Common myeloid progenitor, CD34-positive (primary cell): ENCODE measurements around the gene EEPD1.

Experiments
- CTCF ChIA-PET: fragments of 350-600 bp; sonication (Branson Sonifier 250); formaldehyde crosslinking; loops from one replicate; lab custom pipeline; 2021; ENCODE audit warnings: antibody characterized with exemption; lab: Charles Lee
- POLR2A ChIA-PET: fragments of 350-600 bp; sonication (Branson Sonifier 250); formaldehyde crosslinking; loops from one replicate; lab custom pipeline; 2021; ENCODE audit warnings: antibody characterized with exemption; lab: Charles Lee
- DNase-seq, 3 donors: peaks; one replicate each; pipeline versions ENCODE4 v3.0.0 to v3.0.0-alpha.2; 2013
- H3K27ac ChIP-seq, 2 experiments: 1 replicate in 1 of 2; 2 replicates in 1 of 2; pipeline ENCODE4 v1.7.0; 2013; ENCODE audit warnings: inconsistent platforms in 2 of 2, low read length in 2 of 2, mild to moderate bottlenecking in 2 of 2, low read depth in 1 of 2, moderate library complexity in 1 of 2; ENCODE audit not compliant: severe bottlenecking in 2 of 2, insufficient read depth in 1 of 2, poor library complexity in 1 of 2
- H3K27me3 ChIP-seq, 5 experiments: replicated peaks in 2 of 5; 1 replicate in 3 of 5; 2 replicates in 2 of 5; pipeline versions ENCODE4 v1.6.1 to v1.7.0; 2013; ENCODE audit warnings: low read length in 4 of 5, mild to moderate bottlenecking in 2 of 5, moderate library complexity in 2 of 5, inconsistent platforms in 1 of 5; ENCODE audit not compliant: insufficient read depth in 5 of 5, control insufficient read depth in 4 of 5
- H3K36me3 ChIP-seq, 4 experiments: 1 replicate in 2 of 4; 2 replicates in 2 of 4; pipeline versions ENCODE4 v1.6.1 to v1.7.0; 2013; ENCODE audit warnings: low read length in 3 of 4, control low read depth in 1 of 4, mild to moderate bottlenecking in 1 of 4; ENCODE audit not compliant: control insufficient read depth in 4 of 4, insufficient read depth in 4 of 4
- H3K4me1 ChIP-seq, 4 experiments: 1 replicate in 3 of 4; 2 replicates in 1 of 4; pipeline versions ENCODE4 v1.6.1 to v1.7.1; 2013; ENCODE audit warnings: low read length in 3 of 4, mild to moderate bottlenecking in 3 of 4, control low read depth in 1 of 4, inconsistent platforms in 1 of 4, moderate library complexity in 1 of 4; ENCODE audit not compliant: control insufficient read depth in 4 of 4, insufficient read depth in 4 of 4; ENCODE audit errors: control extremely low read depth in 1 of 4
- H3K4me3 ChIP-seq, 7 experiments: 1 replicate in 4 of 7; 2 replicates in 3 of 7; pipeline versions ENCODE4 v1.5.1 to v1.7.0; 2013; ENCODE audit warnings: mild to moderate bottlenecking in 7 of 7, low read length in 6 of 7, moderate library complexity in 6 of 7, inconsistent platforms in 2 of 7, low read depth in 2 of 7, control low read depth in 1 of 7; ENCODE audit not compliant: insufficient read depth in 4 of 7, control insufficient read depth in 1 of 7; ENCODE audit errors: extremely low read depth in 1 of 7
- H3K9me3 ChIP-seq, 5 experiments: 1 replicate in 4 of 5; 2 replicates in 1 of 5; pipeline versions ENCODE4 v1.6.1 to v1.7.1; 2013; ENCODE audit warnings: low read length in 4 of 5, mild to moderate bottlenecking in 2 of 5, inconsistent platforms in 1 of 5, low read depth in 1 of 5, moderate library complexity in 1 of 5; ENCODE audit not compliant: control insufficient read depth in 4 of 5, insufficient read depth in 2 of 5; ENCODE audit errors: control extremely low read depth in 1 of 5
- whole genome bisulfite sequencing: methylation state at CpG from one replicate; pipeline ENCODE4 v1.1.5; 2013; ENCODE audit not compliant: insufficient coverage; 5-methylcytosine and 5-hydroxymethylcytosine counted together

EEPD1 gene

GRCh38 chr7:36283181-36283580, 130.1 kb downstream of the EEPD1 start:
- ChIA-PET POLR2A (no interaction called here), CTCF (interaction anchor here (0.8 to 3.2 kb wide), 6 partner anchors 8 to 236 kb away, joined by 3 to 13 read pairs (median 4); no protein-coding TSS in a partner anchor)
- no peaks in the 10 kb centered on the region for H3K9me3 ChIP-seq
- DNase-seq: no peak
- peaks cover 0 to 5% (median 0%) of the 10 kb centered on the region in 4 experiments for H3K36me3 ChIP-seq
- no peaks in the 10 kb centered on the region for H3K27me3 ChIP-seq
- H3K4me3 ChIP-seq: peak overlapping the region in 2 of 7 experiments; percentile 12
- H3K4me1 ChIP-seq: peaks cover 10 to 80% (median 61%) of the 10 kb centered on the region in 4 experiments
- H3K27ac ChIP-seq: peak overlapping the region; percentile 20 to 49
- 46% methylated on average over 9 of the region's 9 CpGs for WGBS

- no peaks in the 10 kb centered on the region for H3K27me3 ChIP-seq
- peak overlapping the region in 3 of 7 experiments; percentile 12 to 31 (median 12) for H3K4me3 ChIP-seq
- 40% methylated on average over 2 of the region's 7 CpGs for WGBS
- peaks cover 0 to 6% (median 0%) of the 10 kb centered on the region in 4 experiments for H3K36me3 ChIP-seq
- no peaks in the 10 kb centered on the region for H3K9me3 ChIP-seq
- CTCF ChIA-PET: interaction anchor here (0.8 to 3.2 kb wide), 8 partner anchors 8 to 237 kb away, joined by 3 to 13 read pairs (median 3); no protein-coding TSS in a partner anchor
- peaks cover 12 to 83% (median 64%) of the 10 kb centered on the region in 4 experiments for H3K4me1 ChIP-seq
- H3K27ac ChIP-seq: peak overlapping the region; percentile 26 to 49
- peak; percentile 90 to 99 (median 99) for DNase-seq
- POLR2A ChIA-PET: no interaction called here
Observed at GRCh38 chr7:36283711-36284130, 130.7 kb downstream of the EEPD1 start.

- Histone ChIP-seq H3K36me3 (peaks cover 0 to 6% (median 0%) of the 10 kb centered on the region in 4 experiments), H3K27ac (peak overlapping the region in 1 of 2 experiments; percentile 26), H3K4me1 (peaks cover 12 to 83% (median 64%) of the 10 kb centered on the region in 4 experiments), H3K27me3 (no peaks in the 10 kb centered on the region), H3K9me3 (no peaks in the 10 kb centered on the region), H3K4me3 (no peak overlapping the region)
- CTCF ChIA-PET: interaction anchor here (0.9 to 3.2 kb wide), 7 partner anchors 16 to 237 kb away, joined by 3 to 13 read pairs (median 3); no protein-coding TSS in a partner anchor
- WGBS: 92% methylated on average over 17 of the region's 19 CpGs
- POLR2A ChIA-PET: no interaction called here
- DNase-seq: peak in 2 of 3 donors; percentile 59 to 62
Observed at GRCh38 chr7:36284456-36285090, 131.5 kb downstream of the EEPD1 start.

- WGBS: 97% methylated on average over 5 of the region's 9 CpGs
- ChIA-PET POLR2A (no interaction called here), CTCF (interaction anchor here (1.8 to 11.0 kb wide), 3 partner anchors 17 to 300 kb away, joined by 8 to 137 read pairs (median 13); no protein-coding TSS in a partner anchor)
- Histone ChIP-seq H3K4me1 (peaks cover 12 to 82% (median 64%) of the 10 kb centered on the region in 4 experiments), H3K4me3 (no peak overlapping the region), H3K27me3 (no peaks in the 10 kb centered on the region), H3K27ac (no peak overlapping the region), H3K9me3 (no peaks in the 10 kb centered on the region), H3K36me3 (peaks cover 0 to 13% (median 3%) of the 10 kb centered on the region in 4 experiments)
- DNase-seq: no peak
Observed at GRCh38 chr7:36285276-36285675, 132.2 kb downstream of the EEPD1 start.

- 17% methylated on average over 2 of the region's 2 CpGs for WGBS
- H3K36me3 ChIP-seq: peaks cover 3 to 17% (median 6%) of the 10 kb centered on the region in 4 experiments
- peak overlapping the region in 1 of 7 experiments; percentile 4 for H3K4me3 ChIP-seq
- H3K27ac ChIP-seq: no peak overlapping the region
- ChIA-PET CTCF (interaction anchor here (0.6 to 11.0 kb wide), 4 partner anchors 12 to 301 kb away, joined by 3 to 137 read pairs (median 8); no protein-coding TSS in a partner anchor), POLR2A (no interaction called here)
- no peaks in the 10 kb centered on the region for H3K9me3 ChIP-seq
- H3K4me1 ChIP-seq: peaks cover 12 to 74% (median 61%) of the 10 kb centered on the region in 4 experiments
- H3K27me3 ChIP-seq: no peaks in the 10 kb centered on the region
- peak in 2 of 3 donors; percentile 71 for DNase-seq
Observed at GRCh38 chr7:36286226-36286625, 133.2 kb downstream of the EEPD1 start.

- POLR2A ChIA-PET: no interaction called here
- H3K27ac ChIP-seq: no peak overlapping the region
Observed at GRCh38 chr7:36286688-36287087, 133.6 kb downstream of the EEPD1 start.

More at GRCh38 chr7:36286688-36287087, 133.6 kb downstream of the EEPD1 start:
- CTCF ChIA-PET: interaction anchor here (1.0 to 11.0 kb wide), 4 partner anchors 32 to 311 kb away, joined by 3 to 137 read pairs (median 5); no protein-coding TSS in a partner anchor
- H3K9me3 ChIP-seq: no peaks in the 10 kb centered on the region
- H3K4me3 ChIP-seq: peak overlapping the region in 1 of 7 experiments; percentile 4
- peaks cover 14 to 74% (median 62%) of the 10 kb centered on the region in 4 experiments for H3K4me1 ChIP-seq
- 100% methylated on average over 3 of the region's 4 CpGs for WGBS
- no peaks in the 10 kb centered on the region for H3K27me3 ChIP-seq
- no peak for DNase-seq
- peaks cover 4 to 17% (median 7%) of the 10 kb centered on the region in 4 experiments for H3K36me3 ChIP-seq
